Chondrocyte (in vitro differentiated cells): ENCODE data around the gene TGFBRAP1. TPM values are rescaled to one million over a fixed set of nuclear protein-coding genes. Genes with fewer than 3 reads are reported as not detected.

Experiments
- DNase-seq: peaks from one replicate; pipeline ENCODE4 v3.0.0; 2021; ENCODE audit warnings: mixed read lengths, low spot score
- H3K27ac Mint-ChIP-seq: one replicate; pipeline ENCODE4 v1.8.0; 2021; ENCODE audit warnings: mild to moderate bottlenecking, moderate library complexity, mixed read lengths; ENCODE audit not compliant: unreplicated experiment
- H3K27me3 Mint-ChIP-seq: 2 replicates; pipeline ENCODE4 v1.8.0; 2021; ENCODE audit warnings: low read depth, mixed read lengths
- H3K36me3 Mint-ChIP-seq: 2 replicates; pipeline ENCODE4 v1.8.0; 2021; ENCODE audit warnings: low read depth, mixed read lengths
- H3K4me1 Mint-ChIP-seq: 2 replicates; pipeline ENCODE4 v1.8.0; 2021; ENCODE audit warnings: low read depth, mild to moderate bottlenecking, mixed read lengths
- H3K4me3 Mint-ChIP-seq: one replicate; pipeline ENCODE4 v1.8.0; 2021; ENCODE audit warnings: mild to moderate bottlenecking, moderate library complexity, mixed read lengths; ENCODE audit not compliant: unreplicated experiment
- H3K9me3 Mint-ChIP-seq: 2 replicates; pipeline ENCODE4 v1.8.0; 2021; ENCODE audit warnings: low read depth, mixed read lengths
- total RNA-seq: library from RNA; stranded (reverse); gene quantifications from 3 replicates; pipeline ENCODE4 v1.2.1, GENCODE V29; 2021
- TF ChIP-seq, protein P1 (sequence below): fragments of 200-600 bp; sonication (generic); IDR thresholded peaks from 2 replicates; pipeline ENCODE4 v1.5.0; 2021; ENCODE audit warnings: antibody characterized with exemption, mild to moderate bottlenecking, moderate library complexity

Gene TGFBRAP1
- total RNA-seq, 1 donor from 2014 or later, result 18.3 TPM

DNA sequence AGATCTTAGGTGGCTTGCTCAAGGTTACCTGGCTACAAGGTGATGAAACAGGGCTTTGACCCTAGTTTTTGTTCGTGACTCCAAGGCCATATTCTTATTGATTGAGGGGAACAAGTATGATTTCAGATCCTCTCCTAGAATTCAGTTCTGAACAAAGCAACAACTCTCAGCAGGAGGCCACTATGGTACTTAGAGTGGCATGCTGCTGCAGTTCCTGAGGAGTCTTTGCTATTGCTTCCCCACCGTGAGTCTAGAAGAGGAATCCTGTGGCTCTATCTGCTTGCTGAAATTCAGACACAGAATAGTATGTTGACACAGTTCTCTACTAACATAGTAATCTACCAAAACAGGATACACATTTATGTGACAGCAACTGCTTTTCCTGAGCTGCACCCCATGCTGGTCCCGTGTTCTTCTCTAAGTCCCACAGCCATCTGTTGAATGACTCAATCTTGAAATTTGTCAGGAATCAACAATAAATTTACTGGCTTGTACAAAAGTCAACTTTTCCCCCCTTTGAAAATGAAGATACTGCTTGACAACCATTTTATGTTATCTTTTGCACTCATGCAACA is 4.1 kb downstream of the TGFBRAP1 start:
- H3K4me3 Mint-ChIP-seq, result no peak overlapping the region
- DNase-seq, result no peak
- peak overlapping the region; percentile 98 for H3K27ac Mint-ChIP-seq

DNA sequence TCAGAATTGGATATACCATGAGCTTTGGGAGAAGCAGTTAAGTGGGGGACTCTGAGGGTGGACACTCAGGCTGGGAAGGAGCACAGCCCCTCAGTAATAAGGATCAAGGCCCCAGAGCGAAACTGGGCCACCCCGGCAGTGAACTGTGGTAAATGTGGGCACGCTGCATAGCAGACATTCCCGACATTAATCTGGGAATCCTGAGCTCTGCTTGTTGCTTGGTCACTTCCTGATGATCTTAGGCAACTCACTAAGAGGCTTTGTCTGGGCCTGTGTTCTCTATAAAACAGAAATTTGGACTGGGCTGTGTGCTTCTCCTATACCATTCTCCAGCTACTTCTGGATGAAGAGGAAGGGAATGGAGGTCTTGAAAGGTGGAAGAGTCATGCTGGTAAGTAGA is 4.8 kb downstream of the TGFBRAP1 start:
- TF ChIP-seq, protein P1, sequence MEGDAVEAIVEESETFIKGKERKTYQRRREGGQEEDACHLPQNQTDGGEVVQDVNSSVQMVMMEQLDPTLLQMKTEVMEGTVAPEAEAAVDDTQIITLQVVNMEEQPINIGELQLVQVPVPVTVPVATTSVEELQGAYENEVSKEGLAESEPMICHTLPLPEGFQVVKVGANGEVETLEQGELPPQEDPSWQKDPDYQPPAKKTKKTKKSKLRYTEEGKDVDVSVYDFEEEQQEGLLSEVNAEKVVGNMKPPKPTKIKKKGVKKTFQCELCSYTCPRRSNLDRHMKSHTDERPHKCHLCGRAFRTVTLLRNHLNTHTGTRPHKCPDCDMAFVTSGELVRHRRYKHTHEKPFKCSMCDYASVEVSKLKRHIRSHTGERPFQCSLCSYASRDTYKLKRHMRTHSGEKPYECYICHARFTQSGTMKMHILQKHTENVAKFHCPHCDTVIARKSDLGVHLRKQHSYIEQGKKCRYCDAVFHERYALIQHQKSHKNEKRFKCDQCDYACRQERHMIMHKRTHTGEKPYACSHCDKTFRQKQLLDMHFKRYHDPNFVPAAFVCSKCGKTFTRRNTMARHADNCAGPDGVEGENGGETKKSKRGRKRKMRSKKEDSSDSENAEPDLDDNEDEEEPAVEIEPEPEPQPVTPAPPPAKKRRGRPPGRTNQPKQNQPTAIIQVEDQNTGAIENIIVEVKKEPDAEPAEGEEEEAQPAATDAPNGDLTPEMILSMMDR, result no peak
- H3K27ac Mint-ChIP-seq, result peak overlapping the region; percentile 98
- peaks cover 70% of the 10 kb centered on the region for H3K4me1 Mint-ChIP-seq
- no peaks in the 10 kb centered on the region for H3K9me3 Mint-ChIP-seq
- no peaks in the 10 kb centered on the region for H3K36me3 Mint-ChIP-seq
- H3K4me3 Mint-ChIP-seq, result peak overlapping the region; percentile 56
- no peaks in the 10 kb centered on the region for H3K27me3 Mint-ChIP-seq
- DNase-seq, result no peak

More for the DNA sequence above, 4.1 kb downstream of the TGFBRAP1 start:
- no peaks in the 10 kb centered on the region for H3K36me3 Mint-ChIP-seq
- H3K27me3 Mint-ChIP-seq, result no peaks in the 10 kb centered on the region
- TF ChIP-seq, protein P1, result no peak
- no peaks in the 10 kb centered on the region for H3K9me3 Mint-ChIP-seq
- peaks cover 71% of the 10 kb centered on the region for H3K4me1 Mint-ChIP-seq

DNA sequence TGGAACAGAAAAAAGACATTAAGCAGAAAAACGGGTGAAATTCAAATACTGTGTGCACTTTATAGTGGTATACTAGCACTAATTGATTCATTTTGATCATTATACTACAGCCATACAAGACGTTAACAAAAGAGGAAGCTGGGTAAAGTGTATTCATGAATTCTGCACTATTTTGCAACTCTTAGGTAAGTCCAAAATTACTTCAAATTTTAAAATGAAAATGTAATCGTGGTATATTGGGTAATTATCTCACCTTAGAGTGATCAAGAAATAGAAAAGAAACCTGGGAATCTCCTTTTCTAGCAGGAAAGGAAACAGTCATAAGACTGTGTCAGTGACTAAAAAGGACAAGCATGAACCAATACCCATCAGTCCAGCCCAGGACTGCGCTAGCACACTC is 5.4 kb downstream of the TGFBRAP1 start:
- no peak overlapping the region for H3K4me3 Mint-ChIP-seq
- DNase-seq, result no peak
- no peaks in the 10 kb centered on the region for H3K36me3 Mint-ChIP-seq
- peak overlapping the region; percentile 98 for H3K27ac Mint-ChIP-seq
- H3K27me3 Mint-ChIP-seq, result no peaks in the 10 kb centered on the region
- no peaks in the 10 kb centered on the region for H3K9me3 Mint-ChIP-seq
- TF ChIP-seq, protein P1, result no peak
- H3K4me1 Mint-ChIP-seq, result peaks cover 69% of the 10 kb centered on the region

DNA sequence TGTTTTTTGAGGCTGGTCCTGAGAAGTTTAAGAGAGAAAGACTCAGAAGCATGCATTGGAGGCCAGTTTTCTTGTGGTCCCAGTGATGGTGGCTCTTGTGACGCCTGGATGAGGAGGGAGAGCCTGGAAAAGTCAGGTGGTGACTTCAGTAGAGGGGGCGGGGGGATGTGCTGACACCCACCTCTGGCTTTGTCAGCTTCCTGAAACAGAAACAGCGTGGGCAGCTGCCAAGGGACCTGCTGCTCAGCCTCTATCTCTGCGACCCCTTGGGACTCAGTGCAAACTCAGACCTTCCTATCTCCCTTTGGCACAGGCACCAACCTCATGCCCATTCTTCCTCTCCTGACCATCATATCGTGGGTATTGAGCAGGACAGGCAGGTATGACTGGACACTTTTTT is 6.4 kb downstream of the TGFBRAP1 start:
- TF ChIP-seq, protein P1, result no peak
- no peak overlapping the region for H3K4me3 Mint-ChIP-seq
- DNase-seq, result no peak
- no peaks in the 10 kb centered on the region for H3K9me3 Mint-ChIP-seq
- H3K27me3 Mint-ChIP-seq, result no peaks in the 10 kb centered on the region
- no peak overlapping the region for H3K27ac Mint-ChIP-seq
- H3K4me1 Mint-ChIP-seq, result peaks cover 59% of the 10 kb centered on the region
- H3K36me3 Mint-ChIP-seq, result no peaks in the 10 kb centered on the region

DNA sequence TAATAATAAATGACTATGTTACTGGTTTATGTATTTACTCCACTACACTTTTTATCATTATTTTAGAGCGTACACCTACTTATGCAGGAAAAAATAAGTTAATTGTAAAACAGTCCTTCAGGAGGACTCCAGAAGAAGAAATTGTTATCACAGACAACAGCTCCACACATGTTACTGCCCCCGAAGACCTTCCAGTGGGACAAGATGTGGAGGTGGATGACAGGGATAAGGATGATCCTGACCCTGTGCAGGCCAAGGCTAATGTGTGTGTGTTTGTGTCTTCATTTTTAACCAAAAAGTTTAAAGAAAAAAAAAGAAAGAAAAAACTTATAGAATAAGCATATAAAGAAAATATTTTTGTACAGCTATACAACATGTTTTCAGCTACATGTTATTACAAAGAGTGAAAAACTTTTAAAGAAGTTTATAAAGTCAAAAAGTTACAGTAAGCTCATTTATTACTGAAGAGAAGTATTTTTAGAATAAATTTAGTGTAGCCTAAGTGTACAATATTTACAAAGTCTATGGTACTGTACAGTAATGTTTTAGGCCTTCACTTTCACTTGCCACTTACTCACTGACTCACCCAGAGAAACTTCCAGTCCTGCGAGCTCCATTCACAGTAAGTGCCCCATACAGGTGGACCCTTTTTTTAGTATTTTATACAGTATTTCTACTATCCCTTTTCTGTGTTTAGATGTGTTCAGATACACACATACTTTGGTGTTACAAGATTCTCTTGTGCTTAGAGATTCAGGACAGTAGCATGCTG is 7.5 kb downstream of the TGFBRAP1 start:
- DNase-seq, result no peak
- H3K27ac Mint-ChIP-seq, result peak overlapping the region; percentile 57
- H3K4me1 Mint-ChIP-seq, result peaks cover 55% of the 10 kb centered on the region
- no peaks in the 10 kb centered on the region for H3K9me3 Mint-ChIP-seq
- no peak overlapping the region for H3K4me3 Mint-ChIP-seq
- no peaks in the 10 kb centered on the region for H3K27me3 Mint-ChIP-seq
- H3K36me3 Mint-ChIP-seq, result no peaks in the 10 kb centered on the region
- TF ChIP-seq, protein P1, result no peak
